HG03064 (cell line): Measurements from ENCODE around the gene BEAN1.
"Not testable (repeated sequence)": the region's sequence is repeated elsewhere in the genome, so short reads cannot be mapped to it uniquely, and the experiment has no call there.

Experiments
- ATAC-seq: cut with Tn5 transposase; IDR thresholded peaks from one replicate; pipeline ENCODE4 v1.9.1; 2021; ENCODE audit warnings: low read depth; ENCODE audit not compliant: unreplicated experiment

Gene BEAN1

DNA sequence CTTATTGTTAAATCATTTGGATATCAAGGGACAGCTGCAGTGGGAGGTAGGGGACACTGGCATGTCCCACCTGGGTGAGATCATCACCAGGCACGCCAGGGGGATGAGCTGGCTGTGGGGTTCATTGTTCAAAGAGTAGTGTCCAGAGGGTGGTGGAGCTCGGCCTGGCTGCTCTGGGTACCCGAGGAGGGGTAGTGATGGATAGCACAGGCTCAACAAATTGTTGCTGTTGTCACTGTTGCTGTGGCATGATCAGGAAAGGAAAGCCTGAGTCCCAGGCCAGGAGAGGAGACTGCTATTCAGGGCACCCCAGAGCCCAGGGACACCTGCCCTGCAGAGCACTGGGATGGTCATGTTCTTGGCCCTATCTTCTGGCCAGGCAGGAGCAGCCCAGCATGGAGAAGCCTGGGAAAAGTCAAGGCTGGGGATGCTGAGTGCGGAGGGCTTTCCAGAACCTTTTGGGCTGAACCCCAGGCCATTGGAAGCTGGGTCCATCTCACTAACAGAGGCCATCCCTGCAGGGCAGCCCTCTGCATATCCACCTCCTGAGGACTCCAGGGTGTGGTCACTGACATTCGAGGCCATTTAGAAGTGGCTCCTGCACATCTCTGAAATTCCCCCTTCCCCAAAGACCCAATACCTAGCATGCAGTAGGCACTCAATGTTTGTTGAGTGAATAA lies 12.1 kb downstream of the BEAN1 start:
- ATAC-seq = no peak

GRCh38 chr16:66440271-66440802 lies 13.2 kb downstream of the BEAN1 start:
- ATAC-seq = no peak

GRCh38 chr16:66440970-66441369 lies 13.9 kb downstream of the BEAN1 start:
- no peak for ATAC-seq

GRCh38 chr16:66441586-66442375 lies 14.7 kb downstream of the BEAN1 start:
- ATAC-seq = no peak

GRCh38 chr16:66442502-66443268 lies 15.6 kb downstream of the BEAN1 start:
- no peak for ATAC-seq

GRCh38 chr16:66443269-66443652 lies 16.2 kb downstream of the BEAN1 start:
- ATAC-seq = no peak

DNA sequence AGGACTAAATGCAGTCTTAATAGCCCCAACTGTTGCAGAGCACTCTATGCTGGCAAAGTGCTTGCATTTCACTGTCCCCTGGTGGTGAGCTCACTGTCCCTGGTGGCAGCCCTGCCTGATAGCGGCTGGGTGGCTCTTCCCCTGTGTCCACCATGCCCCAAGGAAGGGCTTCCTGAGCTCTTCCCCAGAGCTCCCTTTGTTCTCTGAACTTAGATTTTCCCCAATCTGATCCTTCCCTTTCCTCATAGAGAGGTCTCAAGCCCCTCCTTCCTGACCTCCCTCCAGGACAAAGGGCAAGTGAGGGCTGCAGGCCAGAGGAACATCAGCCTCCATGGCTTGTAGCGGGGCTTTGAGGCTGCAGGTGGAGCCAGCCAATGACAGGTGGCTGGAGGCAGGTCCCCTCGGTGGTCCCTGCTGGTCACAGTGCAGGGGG lies 17.0 kb downstream of the BEAN1 start:
- ATAC-seq = no peak

GRCh38 chr16:66446737-66447136 lies 19.6 kb downstream of the BEAN1 start:
- ATAC-seq = no peak

DNA sequence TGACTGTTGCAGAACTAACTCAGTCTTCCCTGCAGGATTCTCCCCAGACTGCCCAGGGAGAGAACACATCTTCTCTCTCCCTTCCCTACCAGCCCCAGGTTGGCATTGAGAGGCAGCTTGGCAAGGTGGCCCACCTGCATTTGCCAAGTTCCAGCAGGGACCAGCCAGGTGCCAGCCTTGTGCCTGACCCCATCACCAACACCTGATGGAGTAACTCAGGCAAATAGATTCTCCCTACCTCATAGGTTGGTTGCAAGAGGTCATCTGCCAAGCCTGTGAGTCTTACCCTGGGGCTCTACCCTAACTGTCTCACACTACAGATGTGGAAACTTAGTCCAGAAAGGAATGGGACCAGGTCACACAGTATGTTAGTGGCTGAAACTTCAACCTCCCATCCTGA lies 20.4 kb downstream of the BEAN1 start:
- no peak for ATAC-seq

GRCh38 chr16:66451548-66451947 lies 24.5 kb downstream of the BEAN1 start:
- no peak for ATAC-seq

DNA sequence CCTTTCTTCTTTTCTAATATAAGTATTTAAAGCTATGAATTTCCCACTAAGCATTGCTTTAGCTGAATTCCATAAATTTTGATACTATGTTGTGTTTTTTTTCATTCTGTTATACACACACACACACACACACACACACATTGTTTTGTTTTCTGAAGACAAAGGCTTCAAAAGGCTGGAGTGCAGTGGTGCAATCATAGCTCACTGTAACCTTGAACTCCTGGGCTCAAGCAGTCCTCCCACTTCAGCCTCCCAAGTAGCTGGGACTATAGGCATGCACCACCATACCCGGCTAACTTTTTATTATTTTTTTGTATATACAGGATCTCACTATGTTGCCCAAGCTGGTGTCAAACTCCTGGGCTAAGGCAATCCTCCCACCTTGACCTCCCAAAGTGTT lies 26.1 kb downstream of the BEAN1 start:
- not testable (repeated sequence) for ATAC-seq

DNA sequence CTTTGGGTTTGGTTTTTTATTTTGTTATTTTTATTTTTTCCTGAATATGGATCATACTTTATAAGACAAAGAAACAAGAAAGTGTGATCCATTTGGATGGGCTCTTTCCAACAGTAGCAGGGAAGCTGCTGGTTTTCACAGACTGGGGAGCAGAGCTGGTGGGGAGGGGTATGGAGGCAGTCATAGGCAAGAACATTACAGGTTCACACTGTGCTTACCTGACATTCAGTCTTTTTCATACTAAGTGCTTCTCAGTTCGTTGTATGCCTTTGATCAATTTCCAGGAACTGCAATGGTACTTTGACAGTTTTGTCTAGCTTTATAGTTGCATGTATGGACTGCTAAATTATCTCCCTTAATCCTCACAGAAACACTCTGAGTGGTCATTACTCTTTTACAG lies 27.7 kb downstream of the BEAN1 start:
- ATAC-seq = no peak

GRCh38 chr16:66455970-66456369 lies 28.9 kb downstream of the BEAN1 start:
- ATAC-seq = no peak

DNA sequence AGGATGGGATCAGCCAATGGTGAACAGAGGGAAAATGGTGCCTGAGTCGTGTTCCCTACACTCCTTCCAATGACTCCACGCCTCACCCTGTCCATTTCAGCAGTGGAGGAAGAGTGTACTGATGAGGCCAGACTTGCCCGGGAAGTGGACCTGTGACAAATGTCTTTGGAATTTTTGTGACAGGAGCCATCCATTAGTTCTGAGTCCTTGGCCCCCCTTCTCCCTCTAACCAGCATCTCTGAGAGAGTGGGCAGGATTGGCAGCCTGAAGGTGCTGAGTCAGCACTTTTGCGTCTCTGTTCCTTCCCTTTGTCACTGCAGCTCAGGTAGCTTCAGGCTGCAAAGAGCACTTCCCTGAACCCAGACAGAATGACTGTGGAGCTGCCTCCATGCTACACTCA lies 30.8 kb downstream of the BEAN1 start:
- ATAC-seq = no peak

GRCh38 chr16:66458292-66458691 lies 31.2 kb downstream of the BEAN1 start:
- no peak for ATAC-seq

GRCh38 chr16:66458853-66459252 lies 31.8 kb downstream of the BEAN1 start:
- ATAC-seq = no peak

- ATAC-seq = no peak
Measured at GRCh38 chr16:66459878-66460277, 32.8 kb downstream of the BEAN1 start.

- ATAC-seq = no peak
Measured at GRCh38 chr16:66460703-66461102, 33.6 kb downstream of the BEAN1 start.

- no peak for ATAC-seq
Measured at GRCh38 chr16:66462912-66463311, 35.8 kb downstream of the BEAN1 start.

DNA sequence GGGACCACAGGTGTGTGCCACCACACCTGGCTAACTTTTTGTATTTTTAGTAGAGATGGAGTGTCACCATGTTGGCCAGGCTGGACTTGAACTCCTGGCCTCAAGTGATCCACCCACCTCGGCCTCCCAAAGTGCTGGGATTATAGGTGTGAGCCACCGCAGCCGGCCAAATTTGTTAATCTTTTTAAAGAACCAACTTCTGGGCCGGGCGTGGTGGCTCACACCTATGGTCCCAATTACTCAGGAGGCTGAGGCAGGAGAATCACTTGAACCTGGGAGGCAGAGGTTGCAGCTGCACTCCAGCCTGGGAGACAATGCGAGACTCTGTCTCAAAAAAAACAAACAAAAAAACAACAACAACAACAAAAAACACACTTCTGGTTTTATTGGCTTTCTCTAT lies 38.9 kb downstream of the BEAN1 start:
- ATAC-seq = not testable (repeated sequence)

- not testable (repeated sequence) for ATAC-seq
Measured at GRCh38 chr16:66466636-66467035, 39.5 kb downstream of the BEAN1 start.
